Naive thymus-derived CD4-positive, alpha-beta T cell (primary cell): ENCODE data around the gene TMC1. TPM values are rescaled to one million over a fixed set of nuclear protein-coding genes. Genes with fewer than 3 reads are reported as not detected.

Source experiments
- ATAC-seq: fragments of 150-1000 bp; cut with Tn5 transposase; 2 replicates; pipeline ENCODE4 v1.10.0; 2021; ENCODE audit warnings: mild to moderate bottlenecking, moderate library complexity
- CTCF ChIA-PET: fragments of 350-600 bp; sonication (Branson Sonifier 250); formaldehyde crosslinking; loops from one replicate; lab custom pipeline; 2021; ENCODE audit warnings: antibody characterized with exemption; lab: Charles Lee
- POLR2A ChIA-PET: fragments of 350-600 bp; sonication (Branson Sonifier 250); formaldehyde crosslinking; loops from one replicate; lab custom pipeline; 2021; ENCODE audit warnings: antibody characterized with exemption, inconsistent platforms; lab: Charles Lee
- DNase-seq, 9 donors: peaks; one replicate each; pipeline versions ENCODE4 v3.0.0 to v3.0.0-alpha.2; 2020 to 2022; ENCODE audit warnings: mixed read lengths in 1 of 9
- H3K27ac ChIP-seq: one replicate; pipeline ENCODE4 v1.7.0; 2013; ENCODE audit warnings: mild to moderate bottlenecking, low read depth, low read length, moderate library complexity
- H3K27me3 ChIP-seq, 2 donors: one replicate each; pipeline ENCODE4 v1.7.0; 2013; ENCODE audit warnings: low read length in 2 of 2, mild to moderate bottlenecking in 2 of 2, moderate library complexity in 2 of 2; ENCODE audit not compliant: control insufficient read depth in 2 of 2, insufficient read depth in 2 of 2
- H3K36me3 ChIP-seq, 3 experiments: 1 replicate in 2 of 3; 2 replicates in 1 of 3; pipeline ENCODE4 v1.7.0; 2013; ENCODE audit warnings: low read length in 3 of 3, mild to moderate bottlenecking in 3 of 3, moderate library complexity in 1 of 3; ENCODE audit not compliant: insufficient read depth in 3 of 3, control insufficient read depth in 2 of 3
- H3K4me1 ChIP-seq, 2 donors: one replicate each; pipeline ENCODE4 v1.7.0; 2013; ENCODE audit warnings: low read length in 2 of 2, mild to moderate bottlenecking in 2 of 2, moderate library complexity in 1 of 2; ENCODE audit not compliant: control insufficient read depth in 2 of 2, insufficient read depth in 2 of 2
- H3K4me3 ChIP-seq: 2 replicates; pipeline ENCODE4 v1.7.0; 2013; ENCODE audit warnings: mild to moderate bottlenecking, low read length
- H3K9me3 ChIP-seq, 3 experiments: 1 replicate in 2 of 3; 2 replicates in 1 of 3; pipeline ENCODE4 v1.7.0; 2013; ENCODE audit warnings: low read length in 3 of 3; ENCODE audit not compliant: control insufficient read depth in 2 of 3
- H3K27ac Mint-ChIP-seq, 9 donors: one replicate each; pipeline ENCODE4 v1.8.0; 2020 to 2022; ENCODE audit warnings: mixed read lengths in 9 of 9, mild to moderate bottlenecking in 8 of 9, moderate library complexity in 5 of 9, inconsistent platforms in 2 of 9
- H3K27me3 Mint-ChIP-seq, 5 donors: one replicate each; pipeline ENCODE4 v1.8.0; 2021 to 2022; ENCODE audit warnings: mixed read lengths in 5 of 5, mild to moderate bottlenecking in 1 of 5
- H3K36me3 Mint-ChIP-seq, 5 donors: one replicate each; pipeline ENCODE4 v1.8.0; 2020 to 2022; ENCODE audit warnings: mixed read lengths in 5 of 5, mild to moderate bottlenecking in 3 of 5, inconsistent platforms in 1 of 5
- H3K4me1 Mint-ChIP-seq, 7 donors: one replicate each; pipeline ENCODE4 v1.8.0; 2020 to 2022; ENCODE audit warnings: mixed read lengths in 7 of 7, mild to moderate bottlenecking in 3 of 7, inconsistent platforms in 1 of 7
- H3K4me3 Mint-ChIP-seq, 10 donors: one replicate each; pipeline ENCODE4 v1.8.0; 2020 to 2022; ENCODE audit warnings: mild to moderate bottlenecking in 10 of 10, mixed read lengths in 10 of 10, moderate library complexity in 6 of 10, inconsistent platforms in 2 of 10
- H3K9me3 Mint-ChIP-seq, 11 donors: one replicate each; pipeline ENCODE4 v1.8.0; 2020 to 2022; ENCODE audit warnings: mixed read lengths in 11 of 11, mild to moderate bottlenecking in 4 of 11, inconsistent platforms in 1 of 11, moderate library complexity in 1 of 11
- intact Hi-C, 2 donors: fragments of 100-400 bp; cut with micrococcal nuclease; formaldehyde crosslinking; loops; one replicate each; pipeline ENCODE4 v1.15.1; 2023
- polyA plus RNA-seq, 2 donors: library from polyadenylated mRNA; unstranded; fragments of 300-500 nt; fragmentation: Illumina TruSeq; gene quantifications; one replicate each; pipeline ENCODE4 v1.2.3, GENCODE V29; 2021
- total RNA-seq, 6 experiments: library from RNA in 5 of 6; stranded (reverse) in 5 of 6; gene quantifications; 1 replicate in 5 of 6; 2 replicates in 1 of 6; pipeline ENCODE4 v1.2.3 and lab custom pipeline; 2021 to 2026

Gene TMC1
- total and polyA plus RNA-seq, 7 experiments from 2014 or later = not detected

DNA sequence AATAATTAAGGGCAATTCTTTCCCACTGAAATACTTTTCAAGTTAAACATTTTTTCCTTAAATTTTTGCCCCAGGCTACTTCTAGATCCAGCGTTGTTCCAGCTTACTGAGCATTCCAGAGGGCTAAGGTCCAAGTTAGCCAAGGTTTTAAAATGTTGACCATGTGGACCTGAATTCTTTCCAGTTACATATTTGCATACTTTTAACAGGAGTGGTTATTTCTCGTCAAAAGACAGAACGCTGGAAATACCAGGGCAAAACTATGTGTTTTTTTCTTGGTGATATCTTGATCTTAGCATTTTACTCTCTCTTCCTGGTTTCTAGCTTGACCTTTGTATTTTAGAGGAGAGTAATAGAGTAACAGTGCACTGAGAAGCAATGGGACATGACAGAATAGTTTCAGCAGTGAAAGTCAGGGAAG lies 32.8 kb downstream of the TMC1 start:
- H3K9me3 ChIP-seq = no peaks in the 10 kb centered on the region
- peaks cover 0 to 13% (median 0%) of the 10 kb centered on the region in 7 donors for H3K4me1 Mint-ChIP-seq
- no peaks in the 10 kb centered on the region for H3K4me1 ChIP-seq
- no peaks in the 10 kb centered on the region for H3K27me3 ChIP-seq
- no peak overlapping the region for H3K27ac ChIP-seq
- no peaks in the 10 kb centered on the region for H3K36me3 ChIP-seq
- no peaks in the 10 kb centered on the region for H3K36me3 Mint-ChIP-seq
- H3K4me3 ChIP-seq = no peak overlapping the region
- no peaks in the 10 kb centered on the region for H3K27me3 Mint-ChIP-seq
- DNase-seq (no peak), ATAC-seq (no peak)
- intact Hi-C loops = loop anchor here in 1 of 2 donors (5.0 kb wide), 1 partner anchor 87 kb away; no protein-coding TSS in a partner anchor
- ChIA-PET POLR2A (interaction anchor here (0.5 kb wide), 1 partner anchor 212 kb away, joined by 3 read pairs; no protein-coding TSS in a partner anchor), CTCF (interaction anchor here (1.3 kb wide), 1 partner anchor 13 kb away, joined by 3 read pairs; no protein-coding TSS in a partner anchor)
- H3K27ac Mint-ChIP-seq = no peak overlapping the region
- H3K9me3 Mint-ChIP-seq = peaks cover 0 to 1% (median 0%) of the 10 kb centered on the region in 11 donors
- H3K4me3 Mint-ChIP-seq = no peak overlapping the region

DNA sequence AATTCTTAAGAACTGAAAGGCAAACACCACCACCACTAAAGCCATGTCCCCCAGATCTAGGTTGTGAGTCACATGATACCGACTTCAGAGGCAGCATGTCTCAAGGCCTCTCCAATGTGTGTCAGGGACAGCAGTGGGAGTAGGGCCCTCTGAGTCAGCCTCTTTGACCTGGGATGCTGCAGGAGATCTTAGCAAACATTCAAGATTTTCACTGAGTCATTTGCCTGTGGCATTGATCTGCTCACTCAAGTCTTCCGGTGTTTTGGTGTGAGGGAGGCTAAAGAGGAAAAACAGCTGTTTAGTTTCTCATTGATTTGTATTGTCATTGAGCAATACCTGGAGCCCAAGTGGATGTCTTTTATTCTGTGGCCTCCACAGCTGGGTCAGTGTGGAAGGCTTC lies 36.1 kb downstream of the TMC1 start:
- no peaks in the 10 kb centered on the region for H3K36me3 ChIP-seq
- POLR2A ChIA-PET = no interaction called here
- peak; percentile 26 for ATAC-seq
- Mint-ChIP-seq H3K27me3 (peaks cover 0 to 5% (median 0%) of the 10 kb centered on the region in 5 donors), H3K27ac (peak overlapping the region in 1 of 9 donors; percentile 89), H3K36me3 (no peaks in the 10 kb centered on the region), H3K4me1 (peaks cover 0 to 13% (median 0%) of the 10 kb centered on the region in 7 donors), H3K9me3 (peaks cover 0 to 1% (median 0%) of the 10 kb centered on the region in 11 donors), H3K4me3 (peak overlapping the region in 1 of 10 donors; percentile 4)
- H3K4me1 ChIP-seq = no peaks in the 10 kb centered on the region
- CTCF ChIA-PET = no interaction called here
- H3K27ac ChIP-seq = no peak overlapping the region
- intact Hi-C loops = loop anchor here (2.0 to 5.0 kb wide), 2 partner anchors 31 to 35 kb away; partner anchors contain the start of gene TMC1 (in 1 of the 2)
- H3K4me3 ChIP-seq = no peak overlapping the region
- peak in 1 of 9 donors; percentile 57 for DNase-seq
- H3K9me3 ChIP-seq = no peaks in the 10 kb centered on the region
- no peaks in the 10 kb centered on the region for H3K27me3 ChIP-seq

- Mint-ChIP-seq H3K4me1 (peaks cover 0 to 13% (median 0%) of the 10 kb centered on the region in 7 donors), H3K27ac (no peak overlapping the region), H3K4me3 (no peak overlapping the region), H3K9me3 (peaks cover 0 to 3% (median 0%) of the 10 kb centered on the region in 11 donors), H3K36me3 (no peaks in the 10 kb centered on the region), H3K27me3 (peaks cover 0 to 12% (median 0%) of the 10 kb centered on the region in 5 donors)
- ATAC-seq = no peak
- H3K4me1 ChIP-seq = no peaks in the 10 kb centered on the region
- CTCF ChIA-PET = no interaction called here
- H3K36me3 ChIP-seq = no peaks in the 10 kb centered on the region
- H3K4me3 ChIP-seq = no peak overlapping the region
- no peaks in the 10 kb centered on the region for H3K9me3 ChIP-seq
- H3K27me3 ChIP-seq = no peaks in the 10 kb centered on the region
- H3K27ac ChIP-seq = no peak overlapping the region
- DNase-seq = no peak
- intact Hi-C loops = no loop called here
- POLR2A ChIA-PET = no interaction called here
These were observed 38.7 kb downstream of the TMC1 start for GRCh38 chr9:72560086-72560485.

- H3K27ac ChIP-seq = no peak overlapping the region
- CTCF ChIA-PET = interaction anchor here (0.7 kb wide), 1 partner anchor 89 kb away, joined by 3 read pairs; no protein-coding TSS in a partner anchor
- ATAC-seq (no peak), DNase-seq (no peak)
- intact Hi-C loops = no loop called here
- Mint-ChIP-seq H3K27me3 (peaks cover 0 to 12% (median 0%) of the 10 kb centered on the region in 5 donors), H3K4me1 (no peaks in the 10 kb centered on the region), H3K4me3 (no peak overlapping the region), H3K9me3 (peaks cover 0 to 7% (median 5%) of the 10 kb centered on the region in 11 donors), H3K36me3 (peaks cover 0 to 5% (median 0%) of the 10 kb centered on the region in 5 donors), H3K27ac (no peak overlapping the region)
- no peaks in the 10 kb centered on the region for H3K27me3 ChIP-seq
- H3K4me1 ChIP-seq = no peaks in the 10 kb centered on the region
- no peaks in the 10 kb centered on the region for H3K36me3 ChIP-seq
- H3K9me3 ChIP-seq = no peaks in the 10 kb centered on the region
- POLR2A ChIA-PET = interaction anchor here (0.7 kb wide), 1 partner anchor 11 kb away, joined by 3 read pairs; no protein-coding TSS in a partner anchor
- H3K4me3 ChIP-seq = no peak overlapping the region
These were observed 42.4 kb downstream of the TMC1 start for GRCh38 chr9:72563806-72564205.

DNA sequence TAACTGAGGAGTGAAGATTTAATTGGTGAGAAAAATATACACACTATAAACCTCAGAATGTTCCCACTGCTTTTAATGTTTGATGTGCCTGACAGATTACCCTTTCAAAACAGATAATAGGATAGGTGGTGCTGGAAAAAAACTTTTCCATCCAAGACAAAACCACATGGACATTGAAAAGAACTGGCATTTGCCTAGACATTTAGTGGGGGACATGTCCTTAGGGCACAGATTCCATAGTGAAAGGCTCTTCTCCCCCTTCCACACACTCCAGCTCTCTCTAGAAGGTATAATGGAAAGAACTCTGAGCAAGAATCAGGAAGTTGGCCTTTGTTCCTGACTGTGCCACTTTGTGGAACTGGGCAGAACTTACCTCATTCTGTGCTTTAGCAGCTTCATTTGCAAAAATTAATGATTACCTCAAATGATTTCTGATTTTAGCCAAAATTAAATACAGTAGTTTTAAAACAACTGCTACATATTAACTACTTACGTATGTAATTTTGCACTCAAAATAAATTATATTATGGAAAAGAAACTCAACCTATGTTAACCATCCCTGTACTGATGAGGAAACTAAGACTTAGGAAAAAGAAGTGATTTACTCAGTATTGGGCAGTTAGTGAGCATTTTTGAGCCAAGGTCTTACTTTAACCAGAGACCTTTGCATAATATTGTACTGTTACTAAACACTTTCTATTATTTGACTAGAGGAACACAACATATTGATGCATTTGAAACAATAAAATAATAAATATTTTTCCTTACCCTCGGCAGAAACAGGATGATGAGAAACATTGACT lies 43.3 kb downstream of the TMC1 start:
- H3K27me3 Mint-ChIP-seq = peaks cover 0 to 13% (median 0%) of the 10 kb centered on the region in 5 donors
- intact Hi-C loops = no loop called here
- Histone ChIP-seq H3K36me3 (no peaks in the 10 kb centered on the region), H3K4me3 (no peak overlapping the region), H3K4me1 (no peaks in the 10 kb centered on the region), H3K27me3 (no peaks in the 10 kb centered on the region), H3K27ac (no peak overlapping the region), H3K9me3 (no peaks in the 10 kb centered on the region)
- peaks cover 0 to 7% (median 5%) of the 10 kb centered on the region in 11 donors for H3K9me3 Mint-ChIP-seq
- H3K4me3 Mint-ChIP-seq = no peak overlapping the region
- CTCF ChIA-PET = interaction anchor here (0.5 to 0.7 kb wide), 2 partner anchors 11 to 90 kb away, joined by 3 read pairs; no protein-coding TSS in a partner anchor
- peaks cover 0 to 5% (median 0%) of the 10 kb centered on the region in 5 donors for H3K36me3 Mint-ChIP-seq
- no peaks in the 10 kb centered on the region for H3K4me1 Mint-ChIP-seq
- DNase-seq = no peak
- H3K27ac Mint-ChIP-seq = no peak overlapping the region
- POLR2A ChIA-PET = interaction anchor here (0.7 kb wide), 1 partner anchor 10 kb away, joined by 3 read pairs; no protein-coding TSS in a partner anchor
- no peak for ATAC-seq

DNA sequence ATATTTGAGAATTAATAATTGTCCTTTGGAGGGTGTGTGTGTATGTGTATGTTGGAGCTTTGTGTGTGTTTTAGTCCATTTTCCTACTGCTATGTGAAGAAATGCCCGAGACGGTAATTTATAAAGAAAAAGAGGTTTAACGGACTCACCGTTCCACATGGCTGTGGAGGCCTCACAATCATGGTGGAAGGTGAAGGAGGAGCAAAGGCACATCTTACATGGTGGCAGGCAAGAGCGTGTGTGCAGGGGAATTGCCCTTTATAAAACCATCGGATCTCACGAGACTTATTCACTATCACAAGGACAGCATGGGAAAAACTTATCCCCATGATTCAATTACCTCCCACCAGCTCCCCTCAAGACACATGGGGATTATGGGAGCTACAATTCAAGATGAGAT lies 44.1 kb downstream of the TMC1 start:
- Mint-ChIP-seq H3K27ac (no peak overlapping the region), H3K4me1 (no peaks in the 10 kb centered on the region), H3K27me3 (peaks cover 0 to 15% (median 0%) of the 10 kb centered on the region in 5 donors), H3K4me3 (no peak overlapping the region), H3K36me3 (peaks cover 0 to 5% (median 0%) of the 10 kb centered on the region in 5 donors), H3K9me3 (peaks cover 0 to 7% (median 5%) of the 10 kb centered on the region in 11 donors)
- intact Hi-C loops = no loop called here
- DNase-seq (no peak), ATAC-seq (no peak)
- Histone ChIP-seq H3K9me3 (no peaks in the 10 kb centered on the region), H3K4me1 (no peaks in the 10 kb centered on the region), H3K27me3 (no peaks in the 10 kb centered on the region), H3K27ac (no peak overlapping the region), H3K36me3 (no peaks in the 10 kb centered on the region), H3K4me3 (no peak overlapping the region)
- CTCF ChIA-PET = no interaction called here
- POLR2A ChIA-PET = no interaction called here
